Endothelial cell of umbilical vein (primary cell): ENCODE data around the gene FBN2. TPM values are rescaled to one million over a fixed set of nuclear protein-coding genes. Genes with fewer than 3 reads are reported as not detected.

ENCODE experiments used
- BruUV-seq: library from RNA; stranded (reverse); fragments of 400-500 nt; replicated peaks from 2 replicates; lab custom pipeline; 2021; lab: Mats Ljungman, UMichigan
- CTCF ChIA-PET: fragments of 300-600, 350-600 bp; sonication (Branson Sonifier 250); formaldehyde crosslinking; loops from one replicate; lab custom pipeline; 2021; ENCODE audit warnings: antibody characterized with exemption, inconsistent platforms; lab: Charles Lee
- POLR2A ChIA-PET: fragments of 300-600, 350-600 bp; sonication (Branson Sonifier 250); formaldehyde crosslinking; loops from one replicate; lab custom pipeline; 2021; ENCODE audit warnings: antibody characterized with exemption, inconsistent platforms; lab: Charles Lee
- DNase-seq: peaks from one replicate; pipeline ENCODE4 v3.0.0-alpha.2; 2011; ENCODE audit warnings: low read depth, low spot score
- FAIRE-seq: peaks from 2 replicates; lab custom pipeline; 2011; peaks lifted over from hg19 to GRCh38; lab: Jason Lieb, UNC
- H2AFZ ChIP-seq: 2 replicates; pipeline ENCODE4 v1.6.0; 2012; ENCODE audit warnings: low read depth, low read length, control low read depth, inconsistent platforms
- H3K27ac ChIP-seq: 2 replicates; pipeline ENCODE4 v1.5.1; 2011; ENCODE audit warnings: low read depth, mild to moderate bottlenecking, control low read depth, low read length, moderate library complexity; ENCODE audit not compliant: insufficient read depth
- H3K27me3 ChIP-seq, 2 experiments: 2 replicates each; pipeline versions ENCODE4 v1.6.0 to v1.6.1; 2011; ENCODE audit warnings: low read length in 2 of 2, mixed read lengths in 1 of 2; ENCODE audit not compliant: control insufficient read depth in 2 of 2, insufficient read depth in 2 of 2
- H3K36me3 ChIP-seq, 2 experiments: 2 replicates in 1 of 2; 3 replicates in 1 of 2; pipeline ENCODE4 v1.5.1; 2011; ENCODE audit warnings: low read length in 2 of 2, mild to moderate bottlenecking in 1 of 2, moderate library complexity in 1 of 2; ENCODE audit not compliant: control insufficient read depth in 2 of 2, insufficient read depth in 2 of 2; ENCODE audit errors: extremely low read depth in 1 of 2
- H3K4me1 ChIP-seq: 3 replicates; pipeline ENCODE4 v1.5.1; 2011; ENCODE audit warnings: mild to moderate bottlenecking, low read length; ENCODE audit not compliant: control insufficient read depth, insufficient read depth; ENCODE audit errors: extremely low read depth
- H3K4me2 ChIP-seq: 2 replicates; pipeline ENCODE4 v1.6.1; 2011; ENCODE audit warnings: low read length, control low read depth, mixed read lengths; ENCODE audit not compliant: insufficient read depth
- H3K4me3 ChIP-seq, 3 experiments: fragments of 200-600 bp in 1 of 3; sonication (generic), shearing (Covaris generic) in 1 of 3; replicated peaks in 1 of 3; 2 replicates each; pipeline ENCODE4 v1.5.1; 2011 to 2016; ENCODE audit warnings: control low read depth in 3 of 3, low read length in 3 of 3, mild to moderate bottlenecking in 2 of 3, inconsistent platforms in 1 of 3, low read depth in 1 of 3, moderate library complexity in 1 of 3; ENCODE audit not compliant: insufficient read depth in 1 of 3
- H3K79me2 ChIP-seq: 2 replicates; pipeline ENCODE4 v1.6.0; 2012; ENCODE audit warnings: low read length, inconsistent platforms; ENCODE audit not compliant: control insufficient read depth, insufficient read depth
- H3K9ac ChIP-seq: replicated peaks from 2 replicates; pipeline ENCODE3; 2011; ENCODE audit warnings: low read length, control low read depth; ENCODE audit not compliant: insufficient read depth; ENCODE audit errors: extremely low read depth
- H3K9me1 ChIP-seq: replicated peaks from 3 replicates; pipeline ENCODE4 v1.6.0; 2011; ENCODE audit warnings: mild to moderate bottlenecking, low read length; ENCODE audit not compliant: control insufficient read depth, insufficient read depth; ENCODE audit errors: extremely low read depth
- H3K9me3 ChIP-seq: replicated peaks from 2 replicates; pipeline ENCODE4 v1.5.1; 2012; ENCODE audit warnings: low read length, inconsistent platforms; ENCODE audit not compliant: control insufficient read depth, insufficient read depth
- H4K20me1 ChIP-seq: replicated peaks from 2 replicates; pipeline ENCODE3; 2011; ENCODE audit warnings: mild to moderate bottlenecking, low read length; ENCODE audit not compliant: control insufficient read depth, insufficient read depth; ENCODE audit errors: extremely low read depth
- CTCF ChIP-seq, 2 donors: IDR thresholded peaks; 1 replicate in 1 of 2; 2 replicates in 1 of 2; pipeline ENCODE4 v1.5.1; 2011; ENCODE audit warnings: low read length in 2 of 2, mild to moderate bottlenecking in 2 of 2, moderate library complexity in 2 of 2, control low read depth in 1 of 2, inconsistent platforms in 1 of 2, low read depth in 1 of 2; ENCODE audit not compliant: insufficient read depth in 1 of 2; ENCODE audit errors: extremely low read depth in 1 of 2
- GATA2 ChIP-seq: IDR thresholded peaks from 2 replicates; pipeline ENCODE4 v1.7.0; 2011; ENCODE audit warnings: low read depth, mild to moderate bottlenecking, moderate library complexity, mixed read lengths, low read length; ENCODE audit not compliant: insufficient read length, insufficient read depth
- JUN ChIP-seq: IDR thresholded peaks from 2 replicates; pipeline ENCODE4 v1.6.1; 2011; ENCODE audit warnings: borderline replicate concordance, low read depth; ENCODE audit not compliant: insufficient read length, insufficient read depth
- MAX ChIP-seq: IDR thresholded peaks from 2 replicates; pipeline ENCODE4 v1.6.1; 2011; ENCODE audit not compliant: insufficient read depth, insufficient read length
- MYC ChIP-seq: IDR thresholded peaks from one replicate; pipeline ENCODE4 v1.6.1; 2011; ENCODE audit warnings: mild to moderate bottlenecking, low read depth, low read length
- POLR2AphosphoS5 ChIP-seq: IDR thresholded peaks from 2 replicates; pipeline ENCODE4 v1.6.1; 2012; ENCODE audit warnings: low read depth, mild to moderate bottlenecking, control low read depth, low read length, moderate library complexity; ENCODE audit not compliant: insufficient read depth
- dilution Hi-C: fragments of 300-500 bp; cut with MboI; formaldehyde crosslinking; loops from one replicate; pipeline ENCODE4 v1.15.0; 2019; ENCODE audit warnings: low sequenced_read_pairs; ENCODE audit not compliant: extremely low pct_ligation_motif_present
- intact Hi-C: fragments of 100-400 bp; cut with micrococcal nuclease; formaldehyde crosslinking; loops from one replicate; pipeline ENCODE4 v1.10.0; 2022
- polyA plus RNA-seq, 4 experiments: library from polyadenylated mRNA; depleted of rRNA in 3 of 4; stranded (reverse) in 3 of 4; unstranded in 1 of 4; fragments of >200 nt; gene quantifications; 2 replicates each; pipeline versions ENCODE4 v1.2.1 to v1.2.3, GENCODE V29; 2011 to 2012; ENCODE audit warnings: missing spikeins in 1 of 4
- total RNA-seq: library from RNA; stranded (reverse); gene quantifications from 2 replicates; pipeline ENCODE4 v1.2.3, GENCODE V29; 2021

Gene FBN2
- total and polyA plus RNA-seq, 2 donors (not counting 3 experiments of a cell fraction or from before 2014, with no cell fraction given) = 21.8 to 57.4 TPM

GRCh38 chr5:128441941-128442350 lies 96.1 kb downstream of the FBN2 start:
- Histone ChIP-seq H3K4me3 (no peak overlapping the region), H3K36me3 (no peaks in the 10 kb centered on the region), H3K4me2 (no peak overlapping the region), H4K20me1 (no peaks in the 10 kb centered on the region), H2AFZ (no peak overlapping the region), H3K79me2 (no peaks in the 10 kb centered on the region), H3K4me1 (no peaks in the 10 kb centered on the region), H3K9me3 (no peaks in the 10 kb centered on the region), H3K27me3 (no peaks in the 10 kb centered on the region), H3K9ac (no peak overlapping the region), H3K9me1 (no peaks in the 10 kb centered on the region), H3K27ac (no peak overlapping the region)
- DNase-seq (no peak), FAIRE-seq (peak; percentile 56)
- no TSS peak for BruUV-seq
- no peak for TF ChIP-seq CTCF (IDR thresholded peaks at IDR 0.05; ENCODE audit: extremely low read depth in 1 of 2, insufficient read depth in 1 of 2, low read depth in 1 of 2, low read length in 2 of 2)
- TF ChIP-seq GATA2 = no peak
- TF ChIP-seq MAX = no peak
- no peak for TF ChIP-seq JUN
- TF ChIP-seq MYC = no peak
- TF ChIP-seq POLR2AphosphoS5 = no peak
- ChIA-PET POLR2A (no interaction called here), CTCF (no interaction called here)
- dilution Hi-C loops (no loop called here), intact Hi-C loops (no loop called here)
